HepG2 (cell line): ENCODE data around the gene ASIC3. TPM values are rescaled to one million over a fixed set of nuclear protein-coding genes. Genes with fewer than 3 reads are reported as not detected.
A peak's percentile ranks its signal among the peaks of the same experiment; 100 is the strongest.

Experiments
- BCL6 ChIP-seq: IDR thresholded peaks from 2 replicates; pipeline ENCODE4 v1.6.1; 2016; ENCODE audit warnings: missing genetic modification reagents, missing compliant biosample characterization
- CHD4 ChIP-seq: fragments of 200-600 bp; sonication (generic); IDR thresholded peaks from 2 replicates; pipeline ENCODE4 v1.7.0; 2017; ENCODE audit warnings: mild to moderate bottlenecking, low read length, borderline replicate concordance
- CREB1 ChIP-seq, 2 experiments: fragments of 450-650 bp in 1 of 2; IDR thresholded peaks; 2 replicates each; pipeline ENCODE4 v1.6.1; 2016 to 2017; ENCODE audit warnings: control low read depth in 1 of 2, mild to moderate bottlenecking in 1 of 2, missing compliant biosample characterization in 1 of 2, missing genetic modification characterization in 1 of 2
- HIC2 ChIP-seq: sonication (generic); formaldehyde crosslinking; IDR thresholded peaks from 2 replicates; pipeline ENCODE4 v1.9.0; 2022; ENCODE audit warnings: low read depth, missing genetic modification reagents
- HNRNPUL1 ChIP-seq: fragments of 200-400 bp; formaldehyde crosslinking; IDR thresholded peaks from 2 replicates; pipeline ENCODE4 v1.6.1; 2017; ENCODE audit warnings: low read depth, mild to moderate bottlenecking, low read length, moderate library complexity
- KMT2A ChIP-seq: sonication (generic); formaldehyde crosslinking; IDR thresholded peaks from 2 replicates; pipeline ENCODE4 v1.4.0; 2020; ENCODE audit warnings: missing genetic modification reagents
- NFYC ChIP-seq: IDR thresholded peaks from 2 replicates; pipeline ENCODE4 v1.6.1; 2016; ENCODE audit warnings: missing genetic modification reagents, missing compliant biosample characterization
- POLR2A ChIP-seq, 2 experiments: IDR thresholded peaks; 2 replicates each; pipeline ENCODE4 v1.6.1; 2011; ENCODE audit warnings: low read depth in 2 of 2, low read length in 2 of 2, mild to moderate bottlenecking in 1 of 2, moderate library complexity in 1 of 2; ENCODE audit not compliant: insufficient read depth in 1 of 2
- SOX5 ChIP-seq: IDR thresholded peaks from 2 replicates; pipeline ENCODE4 v1.6.1; 2016; ENCODE audit warnings: borderline replicate concordance
- SPEN ChIP-seq: sonication (generic); formaldehyde crosslinking; IDR thresholded peaks from 2 replicates; pipeline ENCODE4 v1.5.1; 2020; ENCODE audit warnings: low read depth, mild to moderate bottlenecking, missing genetic modification reagents
- TEAD3 ChIP-seq: optimal IDR thresholded peaks from 2 replicates; pipeline ENCODE3; 2016; ENCODE audit warnings: borderline replicate concordance
- THAP8 ChIP-seq: sonication (generic); formaldehyde crosslinking; IDR thresholded peaks from 2 replicates; pipeline ENCODE4 v1.5.1; 2020; ENCODE audit warnings: missing genetic modification reagents, mild to moderate bottlenecking, borderline replicate concordance
- ZBTB14 ChIP-seq: sonication (generic); formaldehyde crosslinking; IDR thresholded peaks from 2 replicates; pipeline ENCODE4 v1.4.0; 2020; ENCODE audit warnings: missing genetic modification reagents
- ZBTB38 ChIP-seq: sonication (generic); formaldehyde crosslinking; IDR thresholded peaks from 2 replicates; pipeline ENCODE4 v1.5.1; 2020; ENCODE audit warnings: mild to moderate bottlenecking, missing genetic modification reagents
- ZFP1 ChIP-seq: IDR thresholded peaks from 2 replicates; pipeline ENCODE4 v1.6.1; 2016
- ZNF143 ChIP-seq: sonication (generic); formaldehyde crosslinking; IDR thresholded peaks from 2 replicates; pipeline ENCODE4 v1.4.0; 2020; ENCODE audit warnings: missing genetic modification reagents
- ZNF451 ChIP-seq: sonication (generic); formaldehyde crosslinking; IDR thresholded peaks from 2 replicates; pipeline ENCODE4 v1.5.0; 2020; ENCODE audit warnings: mild to moderate bottlenecking, missing genetic modification reagents
- ZNF576 ChIP-seq: sonication (generic); formaldehyde crosslinking; IDR thresholded peaks from 2 replicates; pipeline ENCODE4 v1.4.0; 2020; ENCODE audit warnings: mild to moderate bottlenecking, missing genetic modification reagents
- ZNF580 ChIP-seq: IDR thresholded peaks from 2 replicates; pipeline ENCODE4 v1.6.1; 2016; ENCODE audit warnings: low read depth, borderline replicate concordance
- ZNF883 ChIP-seq: sonication (generic); formaldehyde crosslinking; IDR thresholded peaks from 2 replicates; pipeline ENCODE4 v1.5.1; 2020; ENCODE audit warnings: mild to moderate bottlenecking, missing genetic modification reagents; ENCODE audit errors: not compliant biosample characterization
- polyA plus RNA-seq, 8 experiments: library from polyadenylated mRNA; depleted of rRNA in 3 of 8; stranded (reverse) in 7 of 8; unstranded in 1 of 8; fragments of >200 nt; fragmentation: Illumina TruSeq in 4 of 8; extraction: Trizol in 4 of 8; gene quantifications; 2 replicates each; pipeline versions ENCODE4 v1.2.1 to v1.2.3, GENCODE V29; 2011 to 2016; ENCODE audit warnings: low read depth in 4 of 8, missing spikeins in 1 of 8, mixed read lengths in 1 of 8; ENCODE audit not compliant: insufficient read depth in 1 of 8
- total RNA-seq, 5 experiments: library from RNA; depleted of rRNA; stranded (reverse); fragments of >200 nt; fragmentation: Illumina TruSeq; extraction: Trizol; gene quantifications; 2 replicates each; pipeline ENCODE4 v1.2.3, GENCODE V29; 2016; ENCODE audit warnings: low read depth in 1 of 5

ASIC3 gene
- total and polyA plus RNA-seq, 2 of the 13 experiments (the other 11 are each of a cell fraction or from before 2014, with no cell fraction given): 0.51 TPM; not detected in 1

GRCh38 chr7:151062399-151063211 is 14.3 kb downstream of the ASIC3 start (continued):
- TF ChIP-seq THAP8 (CRISPR knock-in tag): no peak
- peak; percentile 75 for TF ChIP-seq NFYC (CRISPR knock-in tag)
- TF ChIP-seq SPEN: peak; percentile 16; the same call in 1 of the 2 replicates
- TF ChIP-seq ZBTB38 (CRISPR knock-in tag): peak; percentile 12; the same call in 1 of the 2 replicates
- peak; percentile 74 for TF ChIP-seq ZNF451 (CRISPR knock-in tag)
- no peak; the same call in 1 of the 2 replicates for TF ChIP-seq ZBTB14 (CRISPR knock-in tag)
- TF ChIP-seq ZNF580 (CRISPR knock-in tag): no peak
- TF ChIP-seq SOX5: no peak; the same call in 1 of the 2 replicates
- TF ChIP-seq CREB1 (IDR thresholded peaks at IDR 0.05): 0 out of 2 replicates have a peak, but pooled peaks have one; percentile 18
- TF ChIP-seq CREB1 (CRISPR knock-in tag; IDR thresholded peaks at IDR 0.05): no peak
- peak; percentile 76; the same call in 1 of the 2 replicates for TF ChIP-seq HNRNPUL1
- TF ChIP-seq CHD4: peak; percentile 52
- TF ChIP-seq HIC2 (CRISPR knock-in tag): peak; percentile 58; the same call in 1 of the 2 replicates
- 0 out of 2 replicates have a peak, but pooled peaks have one; percentile 33 for TF ChIP-seq ZFP1
- TF ChIP-seq BCL6: no peak; the same call in 1 of the 2 replicates
- TF ChIP-seq TEAD3 (CRISPR knock-in tag): no peak
- TF ChIP-seq ZNF883 (CRISPR knock-in tag): peak; percentile 81
- TF ChIP-seq ZNF576 (CRISPR knock-in tag): no peak
- peak; percentile 53; the same call in 1 of the 2 replicates for TF ChIP-seq KMT2A (CRISPR knock-in tag)
- TF ChIP-seq ZNF143 (CRISPR knock-in tag): no peak; the same call in 1 of the 2 replicates
- TF ChIP-seq POLR2A (IDR thresholded peaks at IDR 0.05; ENCODE audit: insufficient read depth in 1 of 2, low read depth in 2 of 2, low read length in 2 of 2): peak in 1 of 2 experiments; percentile 81; a peak in 2 of 4 replicates
